Measurements from ENCODE around the gene ATP11C. TPM values are rescaled to one million over a fixed set of nuclear protein-coding genes. Genes with fewer than 3 reads are reported as not detected.

ATP11C gene
- total and polyA plus RNA-seq, 9 of the 15 experiments (the other 6 are each of a cell fraction or from before 2014, with no cell fraction given) = 18.2 to 42.2 (median 29.4) TPM

DNA sequence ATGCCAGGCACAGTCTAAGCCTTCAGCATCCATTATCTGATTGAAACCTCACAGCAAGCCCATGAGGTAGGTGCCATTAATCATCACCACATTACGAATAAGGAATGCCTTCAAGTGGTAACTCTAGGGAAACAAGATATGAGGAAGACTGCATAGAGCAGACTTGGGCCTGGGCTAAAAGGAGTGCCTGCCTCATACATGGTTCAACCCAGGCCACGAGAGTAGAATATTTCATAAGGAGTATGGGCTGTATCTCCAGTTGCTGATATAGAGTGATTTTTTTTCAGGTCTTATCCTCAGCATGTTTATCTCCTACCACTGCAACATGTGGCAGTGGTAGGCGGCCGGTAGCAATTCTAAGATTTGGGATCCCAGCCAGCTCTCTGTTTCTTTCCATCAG, 51.7 kb downstream of the ATP11C start (continued):
- TF ChIP-seq, protein P1, sequence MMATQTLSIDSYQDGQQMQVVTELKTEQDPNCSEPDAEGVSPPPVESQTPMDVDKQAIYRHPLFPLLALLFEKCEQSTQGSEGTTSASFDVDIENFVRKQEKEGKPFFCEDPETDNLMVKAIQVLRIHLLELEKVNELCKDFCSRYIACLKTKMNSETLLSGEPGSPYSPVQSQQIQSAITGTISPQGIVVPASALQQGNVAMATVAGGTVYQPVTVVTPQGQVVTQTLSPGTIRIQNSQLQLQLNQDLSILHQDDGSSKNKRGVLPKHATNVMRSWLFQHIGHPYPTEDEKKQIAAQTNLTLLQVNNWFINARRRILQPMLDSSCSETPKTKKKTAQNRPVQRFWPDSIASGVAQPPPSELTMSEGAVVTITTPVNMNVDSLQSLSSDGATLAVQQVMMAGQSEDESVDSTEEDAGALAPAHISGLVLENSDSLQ (IDR thresholded peaks at IDR 0.05) = peak; percentile 50; the same call in 1 of the 2 replicates
- TF ChIP-seq POLR2A (conservative IDR thresholded peaks at IDR 0.05) (no peak), SP2 (IDR thresholded peaks at IDR 0.05; ENCODE audit: extremely low read depth, low read depth, low read length, poor library complexity, severe bottlenecking) (no peak), CCNT2 (IDR thresholded peaks at IDR 0.05; ENCODE audit: borderline replicate concordance, extremely low read depth, insufficient read length, low read depth, low read length) (no peak), SIN3A (IDR thresholded peaks at IDR 0.05; ENCODE audit: borderline replicate concordance in 2 of 2, control insufficient read depth in 1 of 2, low read depth in 2 of 2, low read length in 2 of 2) (no peak), NFIC (IDR thresholded peaks at IDR 0.05) (peak; percentile 39; the same call in 1 of the 2 replicates), FOXK2 (conservative IDR thresholded peaks at IDR 0.05 in 1 of 2, IDR thresholded peaks at IDR 0.05 in 1 of 2; ENCODE audit: low read depth in 2 of 2) (peak; percentile 43 to 45; a peak in 2 of 4 replicates), CBFA2T3 (IDR thresholded peaks at IDR 0.05) (0 out of 2 replicates have a peak, but pooled peaks have one; percentile 37), TRIM24 (IDR thresholded peaks at IDR 0.05) (no peak), CBFA2T2 (conservative IDR thresholded peaks at IDR 0.05) (peak; percentile 19; the same call in 1 of the 2 replicates)

All from K562 (cell line).